Cardiac muscle cell (in vitro differentiated cells and primary cell): ENCODE data around the gene GRWD1. TPM values are rescaled to one million over a fixed set of nuclear protein-coding genes. Genes with fewer than 3 reads are reported as not detected.
A peak's percentile ranks its signal among the peaks of the same experiment; 100 is the strongest.

Experiments
- DNase-seq, 2 donors: peaks; one replicate each; pipeline versions ENCODE4 v3.0.0 to v3.0.0-alpha.2; 2010 to 2017; ENCODE audit warnings: low read depth in 1 of 2, low spot score in 1 of 2
- H3K27ac ChIP-seq: fragments of 200-600 bp; sonication (generic); 2 replicates; pipeline ENCODE4 v1.5.1; 2016
- H3K27me3 ChIP-seq: fragments of 200-600 bp; sonication (generic); 2 replicates; pipeline ENCODE4 v1.6.0; 2016; ENCODE audit warnings: control low read depth
- H3K36me3 ChIP-seq: fragments of 200-600 bp; sonication (generic); 2 replicates; pipeline ENCODE4 v1.5.1; 2016; ENCODE audit warnings: control low read depth
- H3K4me1 ChIP-seq: fragments of 200-600 bp; sonication (generic); 2 replicates; pipeline ENCODE4 v1.8.1; 2017; ENCODE audit warnings: low read depth, mild to moderate bottlenecking, mixed run types
- H3K4me3 ChIP-seq: fragments of 200-600 bp; sonication (generic); 2 replicates; pipeline ENCODE4 v1.5.1; 2016; ENCODE audit warnings: mild to moderate bottlenecking
- H3K9me3 ChIP-seq: fragments of 200-600 bp; sonication (generic); 2 replicates; pipeline ENCODE4 v1.5.1; 2017; ENCODE audit warnings: low read depth, mild to moderate bottlenecking, control low read depth
- CTCF ChIP-seq: IDR thresholded peaks from 2 replicates; pipeline ENCODE4 v1.5.1; 2012; ENCODE audit warnings: low read depth, mild to moderate bottlenecking, low read length
- polyA plus RNA-seq: library from polyadenylated mRNA; unstranded; fragments of >200 nt; fragmentation: Nextera tagmentation; extraction: Ambion mirVana; gene quantifications from 2 replicates; pipeline ENCODE4 v1.2.1, GENCODE V29; 2016
- total RNA-seq: library from RNA; depleted of rRNA; stranded (reverse); fragments of >200 nt; gene quantifications from 2 replicates; pipeline ENCODE4 v1.2.3, GENCODE V29; 2016

Gene GRWD1
- total and polyA plus RNA-seq, 2 experiments from 2014 or later = 24.2 to 38.6 TPM

DNA sequence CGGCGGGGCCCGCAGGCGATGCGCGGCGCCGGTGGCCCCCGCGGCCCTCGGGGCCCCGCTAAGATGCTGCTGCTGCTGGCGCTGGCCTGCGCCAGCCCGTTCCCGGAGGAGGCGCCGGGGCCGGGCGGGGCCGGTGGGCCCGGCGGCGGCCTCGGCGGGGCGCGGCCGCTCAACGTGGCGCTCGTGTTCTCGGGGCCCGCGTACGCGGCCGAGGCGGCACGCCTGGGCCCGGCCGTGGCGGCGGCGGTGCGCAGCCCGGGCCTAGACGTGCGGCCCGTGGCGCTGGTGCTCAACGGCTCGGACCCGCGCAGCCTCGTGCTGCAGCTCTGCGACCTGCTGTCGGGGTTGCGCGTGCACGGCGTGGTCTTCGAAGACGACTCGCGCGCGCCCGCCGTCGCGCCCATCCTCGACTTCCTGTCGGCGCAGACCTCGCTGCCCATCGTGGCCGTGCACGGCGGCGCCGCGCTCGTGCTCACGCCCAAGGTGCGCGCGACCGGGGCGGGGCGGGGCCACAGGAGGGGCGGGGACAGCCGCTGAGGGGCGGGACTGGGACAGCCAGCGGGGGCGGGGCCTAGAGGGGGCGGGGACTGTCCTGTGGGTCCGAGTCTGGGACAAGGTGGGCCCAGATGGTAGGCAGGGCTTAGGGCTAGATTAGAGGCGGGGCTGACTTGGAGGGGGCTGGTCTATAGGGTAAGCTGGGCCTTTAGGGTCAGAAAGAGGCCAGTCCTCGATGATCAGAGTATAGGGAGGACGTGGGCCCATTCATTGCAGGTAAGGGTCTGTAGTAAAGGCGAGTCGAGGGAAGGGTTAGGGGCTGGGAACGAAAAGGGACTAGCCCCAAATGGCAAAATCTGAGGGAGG, 47.2 kb upstream of the GRWD1 start:
- Histone ChIP-seq H3K36me3 (no peaks in the 10 kb centered on the region), H3K9me3 (no peaks in the 10 kb centered on the region), H3K27me3 (peaks cover 19% of the 10 kb centered on the region), H3K27ac (no peak overlapping the region), H3K4me3 (peak overlapping the region; percentile 37), H3K4me1 (peaks cover 14% of the 10 kb centered on the region)
- TF ChIP-seq CTCF = no peak
- peak; percentile 77 to 93 for DNase-seq

GRCh38 chr19:48400018-48400742, 45.6 kb upstream of the GRWD1 start:
- Histone ChIP-seq H3K27me3 (peaks cover 13% of the 10 kb centered on the region), H3K27ac (no peak overlapping the region), H3K9me3 (no peaks in the 10 kb centered on the region), H3K4me1 (peaks cover 7% of the 10 kb centered on the region), H3K4me3 (peak overlapping the region; percentile 2), H3K36me3 (no peaks in the 10 kb centered on the region)
- peak; percentile 58 to 75 for DNase-seq
- no peak for TF ChIP-seq CTCF

DNA sequence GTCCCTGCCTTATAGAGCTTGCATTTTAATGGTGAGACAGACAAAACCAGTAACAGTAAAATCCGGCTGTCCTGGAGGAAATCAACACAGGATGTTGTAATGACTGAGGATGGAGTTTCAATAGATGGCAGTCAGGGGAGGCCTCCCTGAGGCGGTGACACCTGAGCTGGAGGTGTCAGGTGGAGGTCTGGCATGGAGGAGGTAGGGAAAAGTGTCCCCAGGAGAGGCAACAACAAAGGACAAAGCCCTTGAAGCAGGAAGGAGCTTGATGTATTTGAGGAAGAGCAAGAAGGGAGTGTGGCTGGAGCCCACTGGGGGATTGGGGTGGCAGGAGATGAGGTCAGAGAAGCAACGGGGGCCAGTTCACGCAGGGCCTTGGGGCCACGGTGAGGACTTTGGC, 44.5 kb upstream of the GRWD1 start:
- H3K4me3 ChIP-seq = no peak overlapping the region
- H3K27me3 ChIP-seq = peaks cover 10% of the 10 kb centered on the region
- H3K4me1 ChIP-seq = no peaks in the 10 kb centered on the region
- no peak for DNase-seq
- H3K36me3 ChIP-seq = no peaks in the 10 kb centered on the region
- H3K27ac ChIP-seq = no peak overlapping the region
- no peaks in the 10 kb centered on the region for H3K9me3 ChIP-seq
- no peak for TF ChIP-seq CTCF

DNA sequence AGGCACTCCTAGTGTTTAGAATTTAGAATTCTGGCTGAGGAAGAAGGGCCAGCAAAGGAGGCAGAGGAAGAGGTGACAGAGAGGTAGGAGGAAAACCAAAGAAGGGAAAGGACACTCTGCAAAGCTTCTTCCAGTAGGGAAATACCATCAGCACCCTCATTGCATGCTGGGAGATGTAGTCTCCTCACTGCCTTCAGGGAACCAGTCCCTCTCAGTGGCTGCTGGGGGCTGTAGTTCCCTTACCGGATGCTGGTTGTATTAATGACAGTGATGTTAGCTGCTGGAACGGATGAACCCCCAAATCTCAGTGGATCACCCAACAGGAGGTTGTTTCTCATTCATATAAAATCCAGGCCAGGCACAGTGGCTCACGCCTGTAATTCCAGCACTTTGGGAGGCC, 42.2 kb upstream of the GRWD1 start:
- H3K4me1 ChIP-seq = no peaks in the 10 kb centered on the region
- no peaks in the 10 kb centered on the region for H3K36me3 ChIP-seq
- no peaks in the 10 kb centered on the region for H3K9me3 ChIP-seq
- no peak overlapping the region for H3K4me3 ChIP-seq
- TF ChIP-seq CTCF = no peak
- H3K27me3 ChIP-seq = no peaks in the 10 kb centered on the region
- DNase-seq = peak; percentile 77
- no peak overlapping the region for H3K27ac ChIP-seq

GRCh38 chr19:48405010-48405659, 40.6 kb upstream of the GRWD1 start:
- Histone ChIP-seq H3K36me3 (no peaks in the 10 kb centered on the region), H3K9me3 (no peaks in the 10 kb centered on the region), H3K27me3 (no peaks in the 10 kb centered on the region), H3K27ac (no peak overlapping the region), H3K4me3 (no peak overlapping the region), H3K4me1 (no peaks in the 10 kb centered on the region)
- no peak for TF ChIP-seq CTCF
- DNase-seq = no peak
